HepG2 (cell line): ENCODE data around the gene HDLBP. TPM values are rescaled to one million over a fixed set of nuclear protein-coding genes. Genes with fewer than 3 reads are reported as not detected.

Experiments used
- CHCHD3 ChIP-seq: sonication (generic); formaldehyde crosslinking; IDR thresholded peaks from 2 replicates; pipeline ENCODE4 v1.8.0; 2022; ENCODE audit warnings: mild to moderate bottlenecking, missing genetic modification reagents, moderate library complexity
- E2F5 ChIP-seq: sonication (generic); formaldehyde crosslinking; conservative IDR thresholded peaks from 2 replicates; pipeline ENCODE4 v1.4.0; 2020; ENCODE audit warnings: missing genetic modification reagents
- EHMT2 ChIP-seq: fragments of 200-600 bp; sonication (generic); IDR thresholded peaks from 2 replicates; pipeline ENCODE4 v1.7.0; 2017; ENCODE audit warnings: antibody characterized with exemption, low read depth, low read length, borderline replicate concordance
- FOXK2 ChIP-seq: fragments of 450-650 bp; IDR thresholded peaks from 2 replicates; pipeline ENCODE4 v1.6.1; 2016
- HDAC2 ChIP-seq: sonication (generic); formaldehyde crosslinking; IDR thresholded peaks from 2 replicates; pipeline ENCODE4 v1.4.0; 2020; ENCODE audit warnings: missing genetic modification reagents
- KDM2A ChIP-seq: sonication (generic); formaldehyde crosslinking; IDR thresholded peaks from 2 replicates; pipeline ENCODE4 v1.4.0; 2020; ENCODE audit warnings: low read depth, missing genetic modification reagents, borderline replicate concordance
- MED1 ChIP-seq: sonication (generic); formaldehyde crosslinking; IDR thresholded peaks from 2 replicates; pipeline ENCODE4 v1.4.0; 2020; ENCODE audit warnings: missing genetic modification reagents
- NCOA1 ChIP-seq: sonication (generic); formaldehyde crosslinking; IDR thresholded peaks from 2 replicates; pipeline ENCODE4 v1.9.0; 2021; ENCODE audit warnings: missing genetic modification reagents
- PTBP1 ChIP-seq: fragments of 200-400 bp; formaldehyde crosslinking; IDR thresholded peaks from 2 replicates; pipeline ENCODE4 v1.6.1; 2018; ENCODE audit warnings: low read length, low read depth; ENCODE audit not compliant: poor library complexity, severe bottlenecking
- SMARCC2 ChIP-seq: fragments of 450-650 bp; IDR thresholded peaks from 2 replicates; pipeline ENCODE4 v1.6.1; 2017; ENCODE audit warnings: antibody characterized with exemption, mild to moderate bottlenecking
- SOX5 ChIP-seq: IDR thresholded peaks from 2 replicates; pipeline ENCODE4 v1.6.1; 2016; ENCODE audit warnings: borderline replicate concordance
- TCF12 ChIP-seq, 2 experiments: fragments of 450-650 bp in 1 of 2; sonication (generic) in 1 of 2; formaldehyde crosslinking in 1 of 2; IDR thresholded peaks; 2 replicates each; pipeline versions ENCODE4 v1.6.1 to v1.8.0; 2017 to 2022; ENCODE audit warnings: antibody characterized with exemption in 1 of 2, mild to moderate bottlenecking in 1 of 2, missing genetic modification reagents in 1 of 2, moderate library complexity in 1 of 2
- ZFYVE20 ChIP-seq: sonication (generic); formaldehyde crosslinking; IDR thresholded peaks from 2 replicates; pipeline ENCODE4 v1.8.0; 2023; ENCODE audit warnings: low read depth, mild to moderate bottlenecking, moderate library complexity, missing genetic modification reagents, borderline replicate concordance
- ZNF282 ChIP-seq: fragments of 450-650 bp; IDR thresholded peaks from 2 replicates; pipeline ENCODE4 v1.6.1; 2018; ENCODE audit not compliant: partially characterized antibody
- ZNF484 ChIP-seq: sonication (generic); formaldehyde crosslinking; IDR thresholded peaks from 2 replicates; pipeline ENCODE4 v1.5.1; 2020; ENCODE audit warnings: mild to moderate bottlenecking, low read depth, missing genetic modification reagents, borderline replicate concordance
- ZNF547 ChIP-seq: sonication (generic); formaldehyde crosslinking; IDR thresholded peaks from 2 replicates; pipeline ENCODE4 v1.5.1; 2020; ENCODE audit warnings: mild to moderate bottlenecking, missing genetic modification reagents
- ZNF644 ChIP-seq: IDR thresholded peaks from 2 replicates; pipeline ENCODE4 v1.6.1; 2016; ENCODE audit warnings: low read depth
- ZNF674 ChIP-seq: sonication (generic); formaldehyde crosslinking; IDR thresholded peaks from 2 replicates; pipeline ENCODE4 v1.5.0; 2020; ENCODE audit warnings: low read depth, mild to moderate bottlenecking, missing genetic modification reagents
- ZNF883 ChIP-seq: sonication (generic); formaldehyde crosslinking; IDR thresholded peaks from 2 replicates; pipeline ENCODE4 v1.5.1; 2020; ENCODE audit warnings: mild to moderate bottlenecking, missing genetic modification reagents; ENCODE audit errors: not compliant biosample characterization
- polyA plus RNA-seq, 8 experiments: library from polyadenylated mRNA; depleted of rRNA in 3 of 8; stranded (reverse) in 7 of 8; unstranded in 1 of 8; fragments of >200 nt; fragmentation: Illumina TruSeq in 4 of 8; extraction: Trizol in 4 of 8; gene quantifications; 2 replicates each; pipeline versions ENCODE4 v1.2.1 to v1.2.3, GENCODE V29; 2011 to 2016; ENCODE audit warnings: low read depth in 4 of 8, missing spikeins in 1 of 8, mixed read lengths in 1 of 8; ENCODE audit not compliant: insufficient read depth in 1 of 8
- total RNA-seq, 5 experiments: library from RNA; depleted of rRNA; stranded (reverse); fragments of >200 nt; fragmentation: Illumina TruSeq; extraction: Trizol; gene quantifications; 2 replicates each; pipeline ENCODE4 v1.2.3, GENCODE V29; 2016; ENCODE audit warnings: low read depth in 1 of 5
- TF ChIP-seq, protein P1 (sequence below): IDR thresholded peaks from 2 replicates; pipeline ENCODE4 v1.6.1; 2016; ENCODE audit warnings: low read depth
- TF ChIP-seq, protein P2 (sequence below): sonication (generic); formaldehyde crosslinking; IDR thresholded peaks from 2 replicates; pipeline ENCODE4 v1.5.1; 2020; ENCODE audit warnings: mild to moderate bottlenecking, moderate library complexity, missing genetic modification reagents
- TF ChIP-seq, protein P3 (sequence below): sonication (generic); formaldehyde crosslinking; IDR thresholded peaks from 2 replicates; pipeline ENCODE4 v1.4.0; 2020; ENCODE audit warnings: missing genetic modification reagents, borderline replicate concordance

HDLBP gene
- total and polyA plus RNA-seq, 2 of the 13 experiments (the other 11 are each of a cell fraction or from before 2014, with no cell fraction given): 464 to 707 TPM

DNA sequence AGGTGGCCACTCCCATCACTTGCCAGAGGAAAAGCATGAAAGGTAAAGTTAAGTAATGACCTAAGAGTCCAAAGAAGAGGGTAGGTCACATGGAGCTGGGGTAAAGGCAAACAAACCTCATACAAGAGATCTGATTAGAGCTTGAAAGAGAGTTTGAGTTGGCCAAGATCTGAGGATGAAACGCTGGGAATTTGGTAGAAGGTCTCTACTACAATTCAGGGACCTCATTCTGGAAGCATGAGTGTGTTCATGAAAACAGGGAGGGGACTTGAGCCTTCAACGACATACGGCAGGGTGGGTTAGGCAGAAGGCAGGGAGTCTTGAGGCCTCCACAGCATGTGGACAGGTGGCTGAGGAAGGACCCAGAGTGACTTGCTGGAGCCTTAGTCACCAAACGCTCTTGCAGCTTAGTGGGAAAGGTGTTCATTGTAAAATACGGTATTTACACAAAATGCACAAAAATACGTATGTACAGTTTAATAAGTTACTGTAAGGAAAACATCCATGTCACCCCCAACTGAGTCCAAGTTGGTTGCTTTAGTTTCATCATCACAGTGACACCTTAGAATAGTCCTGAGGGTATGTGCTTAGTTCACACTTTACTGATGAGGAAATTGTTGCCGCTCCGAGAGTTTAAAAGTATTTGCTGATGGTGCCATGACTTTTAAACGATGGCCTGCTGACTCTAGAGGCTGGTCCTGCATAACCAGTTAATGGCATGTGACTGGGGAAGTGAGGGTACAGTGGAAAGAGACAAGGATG lies 35.6 kb upstream of the HDLBP start (continued):
- TF ChIP-seq, protein P1, sequence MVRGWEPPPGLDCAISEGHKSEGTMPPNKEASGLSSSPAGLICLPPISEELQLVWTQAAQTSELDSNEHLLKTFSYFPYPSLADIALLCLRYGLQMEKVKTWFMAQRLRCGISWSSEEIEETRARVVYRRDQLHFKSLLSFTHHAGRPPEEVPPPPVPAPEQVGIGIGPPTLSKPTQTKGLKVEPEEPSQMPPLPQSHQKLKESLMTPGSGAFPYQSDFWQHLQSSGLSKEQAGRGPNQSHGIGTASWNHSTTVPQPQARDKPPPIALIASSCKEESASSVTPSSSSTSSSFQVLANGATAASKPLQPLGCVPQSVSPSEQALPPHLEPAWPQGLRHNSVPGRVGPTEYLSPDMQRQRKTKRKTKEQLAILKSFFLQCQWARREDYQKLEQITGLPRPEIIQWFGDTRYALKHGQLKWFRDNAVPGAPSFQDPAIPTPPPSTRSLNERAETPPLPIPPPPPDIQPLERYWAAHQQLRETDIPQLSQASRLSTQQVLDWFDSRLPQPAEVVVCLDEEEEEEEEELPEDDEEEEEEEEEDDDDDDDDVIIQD (CRISPR knock-in tag): peak; percentile 74; the same call in 1 of the 2 replicates
- TF ChIP-seq ZNF674 (CRISPR knock-in tag) (no peak), SMARCC2 (no peak), TCF12 (IDR thresholded peaks at IDR 0.05) (no peak), TCF12 (CRISPR knock-in tag; IDR thresholded peaks at IDR 0.05) (no peak), SOX5 (CRISPR knock-in tag) (peak; percentile 59), MED1 (CRISPR knock-in tag) (peak; percentile 41; the same call in 1 of the 2 replicates), FOXK2 (no peak), PTBP1 (no peak), HDAC2 (peak; percentile 85), CHCHD3 (CRISPR knock-in tag) (no peak), EHMT2 (peak; percentile 35; the same call in 1 of the 2 replicates), NCOA1 (no peak), ZNF644 (CRISPR knock-in tag) (peak; percentile 33; the same call in 1 of the 2 replicates), KDM2A (no peak; the same call in 1 of the 2 replicates), ZFYVE20 (CRISPR knock-in tag) (no peak), ZNF547 (CRISPR knock-in tag) (no peak), ZNF883 (CRISPR knock-in tag) (no peak), E2F5 (CRISPR knock-in tag) (no peak), ZNF484 (CRISPR knock-in tag) (no peak), ZNF282 (no peak)
- TF ChIP-seq, protein P2, sequence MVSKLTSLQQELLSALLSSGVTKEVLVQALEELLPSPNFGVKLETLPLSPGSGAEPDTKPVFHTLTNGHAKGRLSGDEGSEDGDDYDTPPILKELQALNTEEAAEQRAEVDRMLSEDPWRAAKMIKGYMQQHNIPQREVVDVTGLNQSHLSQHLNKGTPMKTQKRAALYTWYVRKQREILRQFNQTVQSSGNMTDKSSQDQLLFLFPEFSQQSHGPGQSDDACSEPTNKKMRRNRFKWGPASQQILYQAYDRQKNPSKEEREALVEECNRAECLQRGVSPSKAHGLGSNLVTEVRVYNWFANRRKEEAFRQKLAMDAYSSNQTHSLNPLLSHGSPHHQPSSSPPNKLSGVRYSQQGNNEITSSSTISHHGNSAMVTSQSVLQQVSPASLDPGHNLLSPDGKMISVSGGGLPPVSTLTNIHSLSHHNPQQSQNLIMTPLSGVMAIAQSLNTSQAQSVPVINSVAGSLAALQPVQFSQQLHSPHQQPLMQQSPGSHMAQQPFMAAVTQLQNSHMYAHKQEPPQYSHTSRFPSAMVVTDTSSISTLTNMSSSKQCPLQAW (CRISPR knock-in tag): peak; percentile 83
- TF ChIP-seq, protein P3, sequence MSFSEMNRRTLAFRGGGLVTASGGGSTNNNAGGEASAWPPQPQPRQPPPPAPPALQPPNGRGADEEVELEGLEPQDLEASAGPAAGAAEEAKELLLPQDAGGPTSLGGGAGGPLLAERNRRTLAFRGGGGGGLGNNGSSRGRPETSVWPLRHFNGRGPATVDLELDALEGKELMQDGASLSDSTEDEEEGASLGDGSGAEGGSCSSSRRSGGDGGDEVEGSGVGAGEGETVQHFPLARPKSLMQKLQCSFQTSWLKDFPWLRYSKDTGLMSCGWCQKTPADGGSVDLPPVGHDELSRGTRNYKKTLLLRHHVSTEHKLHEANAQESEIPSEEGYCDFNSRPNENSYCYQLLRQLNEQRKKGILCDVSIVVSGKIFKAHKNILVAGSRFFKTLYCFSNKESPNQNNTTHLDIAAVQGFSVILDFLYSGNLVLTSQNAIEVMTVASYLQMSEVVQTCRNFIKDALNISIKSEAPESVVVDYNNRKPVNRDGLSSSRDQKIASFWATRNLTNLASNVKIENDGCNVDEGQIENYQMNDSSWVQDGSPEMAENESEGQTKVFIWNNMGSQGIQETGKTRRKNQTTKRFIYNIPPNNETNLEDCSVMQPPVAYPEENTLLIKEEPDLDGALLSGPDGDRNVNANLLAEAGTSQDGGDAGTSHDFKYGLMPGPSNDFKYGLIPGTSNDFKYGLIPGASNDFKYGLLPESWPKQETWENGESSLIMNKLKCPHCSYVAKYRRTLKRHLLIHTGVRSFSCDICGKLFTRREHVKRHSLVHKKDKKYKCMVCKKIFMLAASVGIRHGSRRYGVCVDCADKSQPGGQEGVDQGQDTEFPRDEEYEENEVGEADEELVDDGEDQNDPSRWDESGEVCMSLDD (CRISPR knock-in tag): no peak
